ENCODE measurements around the gene ACKR3.

The ACKR3 gene

GRCh38 chr2:236612737-236613136 is 43.1 kb downstream of the ACKR3 start:
- no peak for DNase-seq (ENCODE audit: low spot score)

GRCh38 chr2:236613612-236614011 is 44.0 kb downstream of the ACKR3 start:
- no peak for DNase-seq (ENCODE audit: low spot score)

- DNase-seq (ENCODE audit: low spot score), result no peak
Observed at GRCh38 chr2:236614551-236614950, 44.9 kb downstream of the ACKR3 start.

- no peak for DNase-seq (ENCODE audit: low spot score)
Observed at GRCh38 chr2:236616031-236616430, 46.4 kb downstream of the ACKR3 start.

- DNase-seq (ENCODE audit: low spot score), result no peak
Observed at GRCh38 chr2:236616624-236617023, 47.0 kb downstream of the ACKR3 start.

- no peak for DNase-seq (ENCODE audit: low spot score)
Observed at GRCh38 chr2:236617221-236617737, 47.7 kb downstream of the ACKR3 start.

- DNase-seq (ENCODE audit: low spot score), result no peak
Observed at GRCh38 chr2:236617796-236618195, 48.2 kb downstream of the ACKR3 start.

GRCh38 chr2:236618370-236618769 is 48.7 kb downstream of the ACKR3 start:
- no peak for DNase-seq (ENCODE audit: low spot score)

- DNase-seq (ENCODE audit: low spot score), result no peak
Observed at GRCh38 chr2:236619910-236620612, 50.4 kb downstream of the ACKR3 start.

- DNase-seq (ENCODE audit: low spot score), result no peak
Observed at GRCh38 chr2:236621786-236622185, 52.2 kb downstream of the ACKR3 start.

GRCh38 chr2:236622201-236622600 is 52.6 kb downstream of the ACKR3 start:
- no peak for DNase-seq (ENCODE audit: low spot score)

- DNase-seq (ENCODE audit: low spot score), result no peak
Observed at GRCh38 chr2:236622660-236623059, 53.0 kb downstream of the ACKR3 start.

- no peak for DNase-seq (ENCODE audit: low spot score)
Observed at GRCh38 chr2:236623816-236624215, 54.2 kb downstream of the ACKR3 start.

GRCh38 chr2:236625156-236625690 is 55.6 kb downstream of the ACKR3 start:
- no peak for DNase-seq (ENCODE audit: low spot score)

GRCh38 chr2:236626391-236627150 is 56.9 kb downstream of the ACKR3 start:
- DNase-seq (ENCODE audit: low spot score), result no peak

GRCh38 chr2:236627193-236627592 is 57.6 kb downstream of the ACKR3 start:
- no peak for DNase-seq (ENCODE audit: low spot score)

- DNase-seq (ENCODE audit: low spot score), result no peak
Observed at GRCh38 chr2:236627841-236628240, 58.2 kb downstream of the ACKR3 start.

GRCh38 chr2:236628256-236628901 is 58.8 kb downstream of the ACKR3 start:
- no peak for DNase-seq (ENCODE audit: low spot score)

GRCh38 chr2:236628981-236629605 is 59.5 kb downstream of the ACKR3 start:
- no peak for DNase-seq (ENCODE audit: low spot score)

- DNase-seq (ENCODE audit: low spot score), result no peak
Observed at GRCh38 chr2:236629961-236630872, 60.6 kb downstream of the ACKR3 start.

GRCh38 chr2:236631281-236631855 is 61.7 kb downstream of the ACKR3 start:
- DNase-seq (ENCODE audit: low spot score), result no peak

Measured in CD4-positive, alpha-beta T cell treated with Interleukin-2 at 100 ng/mL for 4 hours (primary cell).